HCT116 (cell line): ENCODE data around the gene ARRDC3. TPM values are rescaled to one million over a fixed set of nuclear protein-coding genes. Genes with fewer than 3 reads are reported as not detected.

Source experiments
- ATAC-seq: fragments of 200-7000 bp; cut with Tn5 transposase; 2 replicates; pipeline ENCODE4 v1.9.1; 2020; ENCODE audit warnings: mild to moderate bottlenecking, moderate library complexity
- BruUV-seq: library from RNA; stranded (reverse); fragments of 400-500 nt; replicated peaks from 2 replicates; lab custom pipeline; 2021; lab: Mats Ljungman, UMichigan
- CTCF ChIA-PET: fragments of 300-600 bp; sonication (Branson Sonifier 250); formaldehyde crosslinking; loops from one replicate; lab custom pipeline; 2021; ENCODE audit warnings: antibody characterized with exemption; lab: Charles Lee
- POLR2A ChIA-PET: fragments of 300-600, 350-600 bp; sonication (Branson Sonifier 250); formaldehyde crosslinking; loops from one replicate; lab custom pipeline; 2021; ENCODE audit warnings: antibody characterized with exemption; lab: Charles Lee
- RAD21 ChIA-PET, 2 experiments: fragments of 300-600 bp; sonication (Branson Sonifier 250); formaldehyde crosslinking; loops; one replicate each; lab custom pipeline; 2023; ENCODE audit warnings: low total read pairs in 2 of 2; ENCODE audit not compliant: uncharacterized antibody in 2 of 2, unreplicated experiment in 2 of 2, low non-redundant PET in 1 of 2; lab: Charles Lee
- DNase-seq: peaks from one replicate; pipeline ENCODE4 v3.0.0-alpha.2; 2010; ENCODE audit warnings: low read depth, low spot score
- H2AFZ ChIP-seq: fragments of 200-600 bp; shearing (Covaris generic), sonication (generic); 2 replicates; pipeline ENCODE4 v1.6.1; 2017; ENCODE audit warnings: low read depth, mixed run types, mixed read lengths, antibody characterized with exemption, low read length; ENCODE audit not compliant: poor library complexity, severe bottlenecking
- H3K27ac ChIP-seq: 2 replicates; pipeline ENCODE4 v1.5.1; 2012; ENCODE audit warnings: low read depth, low read length
- H3K27me3 ChIP-seq: fragments of 200-600 bp; sonication (generic); 2 replicates; pipeline ENCODE4 v1.6.1; 2016; ENCODE audit warnings: mixed run types, low read length, mixed read lengths; ENCODE audit not compliant: insufficient read depth
- H3K36me3 ChIP-seq, 2 experiments: fragments of 200-500 bp in 1 of 2; fragments of 200-600 bp in 1 of 2; sonication (Bioruptor generic) in 1 of 2; sonication (generic) in 1 of 2; 2 replicates each; pipeline versions ENCODE4 v1.5.1 to v1.6.1; 2014 to 2016; ENCODE audit warnings: low read length in 2 of 2, inconsistent platforms in 1 of 2, mixed read lengths in 1 of 2, mixed run types in 1 of 2; ENCODE audit not compliant: insufficient read depth in 2 of 2, control insufficient read depth in 1 of 2
- H3K4me1 ChIP-seq, 2 experiments: fragments of 200-600 bp in 1 of 2; sonication (generic) in 1 of 2; 2 replicates each; pipeline versions ENCODE4 v1.5.1 to v1.6.1; 2012 to 2017; ENCODE audit warnings: low read length in 2 of 2, inconsistent platforms in 1 of 2, mild to moderate bottlenecking in 1 of 2, mixed read lengths in 1 of 2, mixed run types in 1 of 2, moderate library complexity in 1 of 2; ENCODE audit not compliant: insufficient read depth in 2 of 2, control insufficient read depth in 1 of 2
- H3K4me2 ChIP-seq: fragments of 200-600 bp; sonication (generic); 2 replicates; pipeline ENCODE4 v1.6.1; 2017; ENCODE audit warnings: mixed run types, low read length, mixed read lengths
- H3K4me3 ChIP-seq, 2 experiments: fragments of 200-600 bp in 1 of 2; sonication (generic) in 1 of 2; replicated peaks in 1 of 2; 2 replicates each; pipeline ENCODE4 v1.5.1; 2011 to 2016; ENCODE audit warnings: low read length in 2 of 2, control low read depth in 1 of 2, low read depth in 1 of 2, mild to moderate bottlenecking in 1 of 2, mixed read lengths in 1 of 2, mixed run types in 1 of 2
- H3K79me2 ChIP-seq: fragments of 200-600 bp; sonication (generic); 2 replicates; pipeline ENCODE4 v1.6.1; 2017; ENCODE audit warnings: mild to moderate bottlenecking, mixed run types, low read length, moderate library complexity, mixed read lengths; ENCODE audit not compliant: insufficient read depth
- H3K9ac ChIP-seq: fragments of 200-600 bp; sonication (generic); 2 replicates; pipeline ENCODE4 v1.6.1; 2016; ENCODE audit warnings: low read length, mixed read lengths
- H3K9me2 ChIP-seq: fragments of 200-600 bp; sonication (generic), shearing (Covaris generic); 2 replicates; pipeline ENCODE4 v1.6.1; 2017; ENCODE audit warnings: mixed run types, mild to moderate bottlenecking, moderate library complexity; ENCODE audit not compliant: insufficient read depth
- H3K9me3 ChIP-seq, 2 experiments: fragments of 200-500 bp in 1 of 2; fragments of 200-600 bp in 1 of 2; sonication (Bioruptor generic) in 1 of 2; sonication (generic) in 1 of 2; 2 replicates each; pipeline ENCODE4 v1.6.1; 2014 to 2017; ENCODE audit warnings: low read length in 2 of 2, mixed read lengths in 2 of 2, inconsistent platforms in 1 of 2, low read depth in 1 of 2, mild to moderate bottlenecking in 1 of 2, mixed run types in 1 of 2, moderate library complexity in 1 of 2; ENCODE audit not compliant: control insufficient read depth in 1 of 2, insufficient read depth in 1 of 2
- H4K20me1 ChIP-seq: fragments of 200-600 bp; sonication (generic), shearing (Covaris generic); 2 replicates; pipeline ENCODE4 v1.6.1; 2017; ENCODE audit warnings: mixed run types, mild to moderate bottlenecking, moderate library complexity; ENCODE audit not compliant: insufficient read depth
- ATF3 ChIP-seq: IDR thresholded peaks from 2 replicates; pipeline ENCODE4 v1.6.1; 2012
- CBX3 ChIP-seq: IDR thresholded peaks from 2 replicates; pipeline ENCODE4 v1.6.1; 2012; ENCODE audit warnings: low read depth
- ELF1 ChIP-seq: IDR thresholded peaks from 2 replicates; pipeline ENCODE4 v1.6.1; 2012; ENCODE audit warnings: low read depth, borderline replicate concordance
- EZH2phosphoT487 ChIP-seq: fragments of 200-600 bp; IDR thresholded peaks from 2 replicates; pipeline ENCODE4 v1.6.1; 2018; ENCODE audit warnings: antibody characterized with exemption, borderline replicate concordance
- FOSL1 ChIP-seq: IDR thresholded peaks from 2 replicates; pipeline ENCODE4 v1.6.1; 2012; ENCODE audit warnings: low read depth
- JUND ChIP-seq: IDR thresholded peaks from 2 replicates; pipeline ENCODE4 v1.6.1; 2012
- POLR2A ChIP-seq: IDR thresholded peaks from 2 replicates; pipeline ENCODE4 v1.7.0; 2011; ENCODE audit warnings: borderline replicate concordance; ENCODE audit not compliant: insufficient read depth, insufficient read length; ENCODE audit errors: extremely low read depth
- POLR2AphosphoS5 ChIP-seq: IDR thresholded peaks from 2 replicates; pipeline ENCODE4 v1.6.1; 2011; ENCODE audit warnings: mild to moderate bottlenecking, low read depth, low read length, moderate library complexity
- SIN3A ChIP-seq: IDR thresholded peaks from 2 replicates; pipeline ENCODE4 v1.6.1; 2012; ENCODE audit warnings: low read depth
- SP1 ChIP-seq: IDR thresholded peaks from 2 replicates; pipeline ENCODE4 v1.6.1; 2012; ENCODE audit warnings: low read depth
- SRF ChIP-seq: IDR thresholded peaks from 2 replicates; pipeline ENCODE4 v1.6.1; 2012; ENCODE audit warnings: low read depth
- TCF7L2 ChIP-seq: IDR thresholded peaks from 2 replicates; pipeline ENCODE4 v1.7.0; 2011; ENCODE audit warnings: borderline replicate concordance, inconsistent platforms; ENCODE audit not compliant: insufficient read depth, insufficient read length; ENCODE audit errors: extremely low read depth
- ZFX ChIP-seq: fragments of 450-650 bp; IDR thresholded peaks from 2 replicates; pipeline ENCODE4 v1.6.1; 2017
- ZNF274 ChIP-seq: fragments of 200-500 bp; sonication (Bioruptor generic); IDR thresholded peaks from 2 replicates; pipeline ENCODE4 v1.6.1; 2014; ENCODE audit warnings: mild to moderate bottlenecking, low read depth, low read length, inconsistent platforms
- intact Hi-C: fragments of 100-400 bp; cut with micrococcal nuclease; formaldehyde crosslinking; loops from 2 replicates; pipeline ENCODE4 v1.10.0; 2022
- total RNA-seq: library from RNA; stranded (reverse); gene quantifications from one replicate; pipeline ENCODE4 v1.2.1, GENCODE V29; 2021; ENCODE audit not compliant: unreplicated experiment

The ARRDC3 gene
- total RNA-seq, 1 experiment from 2014 or later, result 41.5 TPM

- TF ChIP-seq ELF1 (no peak), SRF (no peak), CBX3 (no peak), ATF3 (no peak), POLR2A (no peak), POLR2AphosphoS5 (no peak)
Measured at GRCh38 chr5:91365498-91365897, 17.6 kb downstream of the ARRDC3 start (continued).

GRCh38 chr5:91362935-91363334 is 20.2 kb downstream of the ARRDC3 start:
- no peak for DNase-seq
- ChIA-PET POLR2A (interaction anchor here (1.2 to 2.4 kb wide), 2 partner anchors 15 to 17 kb away, joined by 3 to 14 read pairs; no protein-coding TSS in a partner anchor), RAD21 (no interaction called here), CTCF (no interaction called here)
- Histone ChIP-seq H3K27ac (no peak overlapping the region), H4K20me1 (no peaks in the 10 kb centered on the region), H3K4me2 (no peak overlapping the region), H3K79me2 (no peaks in the 10 kb centered on the region), H3K9me2 (no peaks in the 10 kb centered on the region), H3K36me3 (0 out of 4 replicates have a peak, but pooled peaks cover 0 to under 1% of the 10 kb centered on the region in 2 experiments), H3K27me3 (no peaks in the 10 kb centered on the region), H3K9ac (no peak overlapping the region), H2AFZ (no peak overlapping the region), H3K9me3 (no peaks in the 10 kb centered on the region), H3K4me3 (no peak overlapping the region), H3K4me1 (peaks cover 0 to 6% of the 10 kb centered on the region in 2 experiments; a peak in 1 of 4 replicates)
- BruUV-seq, result no TSS peak
- intact Hi-C loops, result no loop called here
- TF ChIP-seq JUND (no peak), ELF1 (no peak), POLR2A (no peak), ZNF274 (no peak), TCF7L2 (no peak), SP1 (no peak), ZFX (no peak), SRF (no peak), EZH2phosphoT487 (no peak), FOSL1 (no peak), SIN3A (no peak)
- ATAC-seq, result no peak
